HL-60 (cell line): ENCODE results near the gene EIF4E2.

Experiments
- DNase-seq, 2 experiments: peaks; one replicate each; pipeline ENCODE4 v3.0.0-alpha.2; 2010 to 2020; ENCODE audit warnings: low read depth in 1 of 2, low spot score in 1 of 2
- H3K27ac ChIP-seq: fragments of 250-450 bp; sonication (Bioruptor Pico); replicated peaks from 2 replicates; pipeline ENCODE4 v1.5.1; 2020; ENCODE audit warnings: mild to moderate bottlenecking, moderate library complexity
- H3K27me3 ChIP-seq: fragments of 250-450 bp; sonication (Bioruptor Pico); 2 replicates; pipeline ENCODE4 v1.5.1; 2021; ENCODE audit warnings: mild to moderate bottlenecking, moderate library complexity; ENCODE audit not compliant: insufficient read depth, poor library complexity, severe bottlenecking
- H3K4me3 ChIP-seq: replicated peaks from 2 replicates; pipeline ENCODE4 v1.5.1; 2011; ENCODE audit warnings: mild to moderate bottlenecking, control low read depth, low read length; ENCODE audit not compliant: insufficient read depth
- GABPA ChIP-seq: IDR thresholded peaks from 2 replicates; pipeline ENCODE4 v1.6.1; 2012; ENCODE audit warnings: low read depth
- POLR2AphosphoS5 ChIP-seq: IDR thresholded peaks from 2 replicates; pipeline ENCODE4 v1.6.1; 2012; ENCODE audit warnings: low read depth
- SPI1 ChIP-seq: IDR thresholded peaks from 2 replicates; pipeline ENCODE4 v1.6.1; 2012; ENCODE audit warnings: low read depth, mild to moderate bottlenecking, borderline replicate concordance
- TF ChIP-seq, protein P1 (sequence below): IDR thresholded peaks from one replicate; pipeline ENCODE4 v1.5.1; 2011; ENCODE audit warnings: low read length, control low read depth, inconsistent platforms; ENCODE audit not compliant: insufficient read depth
- TF ChIP-seq, protein P2 (sequence below): IDR thresholded peaks from 2 replicates; pipeline ENCODE4 v1.6.1; 2012; ENCODE audit warnings: low read depth; ENCODE audit not compliant: insufficient replicate concordance

Gene EIF4E2

DNA sequence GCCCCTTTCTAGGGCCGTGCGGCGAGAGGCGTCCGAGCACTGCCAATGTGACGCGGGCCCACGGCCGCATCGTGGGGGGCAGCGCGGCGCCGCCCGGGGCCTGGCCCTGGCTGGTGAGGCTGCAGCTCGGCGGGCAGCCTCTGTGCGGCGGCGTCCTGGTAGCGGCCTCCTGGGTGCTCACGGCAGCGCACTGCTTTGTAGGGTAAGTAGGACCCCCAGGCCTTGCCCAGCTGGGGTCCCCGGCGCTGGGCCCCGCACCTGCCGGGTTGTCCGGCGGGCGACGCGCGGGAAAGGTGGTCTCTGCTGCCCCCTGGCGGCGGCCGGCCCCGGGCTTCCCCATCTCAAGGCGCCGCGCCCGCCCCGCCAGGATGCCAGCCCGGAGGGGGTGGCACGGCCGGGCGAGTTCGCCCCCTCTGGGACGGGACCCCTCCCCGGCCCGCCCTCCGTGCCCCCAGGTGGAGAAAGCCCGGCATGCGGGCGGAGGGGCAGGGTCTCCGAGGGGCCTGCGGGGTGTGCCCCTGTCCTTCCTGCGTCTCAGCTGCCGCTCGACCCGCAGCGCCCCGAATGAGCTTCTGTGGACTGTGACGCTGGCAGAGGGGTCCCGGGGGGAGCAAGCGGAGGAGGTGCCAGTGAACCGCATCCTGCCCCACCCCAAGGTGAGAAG is 28.4 kb upstream of the EIF4E2 start:
- TF ChIP-seq SPI1 = no peak
- TF ChIP-seq, protein P1, sequence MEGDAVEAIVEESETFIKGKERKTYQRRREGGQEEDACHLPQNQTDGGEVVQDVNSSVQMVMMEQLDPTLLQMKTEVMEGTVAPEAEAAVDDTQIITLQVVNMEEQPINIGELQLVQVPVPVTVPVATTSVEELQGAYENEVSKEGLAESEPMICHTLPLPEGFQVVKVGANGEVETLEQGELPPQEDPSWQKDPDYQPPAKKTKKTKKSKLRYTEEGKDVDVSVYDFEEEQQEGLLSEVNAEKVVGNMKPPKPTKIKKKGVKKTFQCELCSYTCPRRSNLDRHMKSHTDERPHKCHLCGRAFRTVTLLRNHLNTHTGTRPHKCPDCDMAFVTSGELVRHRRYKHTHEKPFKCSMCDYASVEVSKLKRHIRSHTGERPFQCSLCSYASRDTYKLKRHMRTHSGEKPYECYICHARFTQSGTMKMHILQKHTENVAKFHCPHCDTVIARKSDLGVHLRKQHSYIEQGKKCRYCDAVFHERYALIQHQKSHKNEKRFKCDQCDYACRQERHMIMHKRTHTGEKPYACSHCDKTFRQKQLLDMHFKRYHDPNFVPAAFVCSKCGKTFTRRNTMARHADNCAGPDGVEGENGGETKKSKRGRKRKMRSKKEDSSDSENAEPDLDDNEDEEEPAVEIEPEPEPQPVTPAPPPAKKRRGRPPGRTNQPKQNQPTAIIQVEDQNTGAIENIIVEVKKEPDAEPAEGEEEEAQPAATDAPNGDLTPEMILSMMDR = peak; percentile 20
- TF ChIP-seq POLR2AphosphoS5 = no peak
- TF ChIP-seq, protein P2, sequence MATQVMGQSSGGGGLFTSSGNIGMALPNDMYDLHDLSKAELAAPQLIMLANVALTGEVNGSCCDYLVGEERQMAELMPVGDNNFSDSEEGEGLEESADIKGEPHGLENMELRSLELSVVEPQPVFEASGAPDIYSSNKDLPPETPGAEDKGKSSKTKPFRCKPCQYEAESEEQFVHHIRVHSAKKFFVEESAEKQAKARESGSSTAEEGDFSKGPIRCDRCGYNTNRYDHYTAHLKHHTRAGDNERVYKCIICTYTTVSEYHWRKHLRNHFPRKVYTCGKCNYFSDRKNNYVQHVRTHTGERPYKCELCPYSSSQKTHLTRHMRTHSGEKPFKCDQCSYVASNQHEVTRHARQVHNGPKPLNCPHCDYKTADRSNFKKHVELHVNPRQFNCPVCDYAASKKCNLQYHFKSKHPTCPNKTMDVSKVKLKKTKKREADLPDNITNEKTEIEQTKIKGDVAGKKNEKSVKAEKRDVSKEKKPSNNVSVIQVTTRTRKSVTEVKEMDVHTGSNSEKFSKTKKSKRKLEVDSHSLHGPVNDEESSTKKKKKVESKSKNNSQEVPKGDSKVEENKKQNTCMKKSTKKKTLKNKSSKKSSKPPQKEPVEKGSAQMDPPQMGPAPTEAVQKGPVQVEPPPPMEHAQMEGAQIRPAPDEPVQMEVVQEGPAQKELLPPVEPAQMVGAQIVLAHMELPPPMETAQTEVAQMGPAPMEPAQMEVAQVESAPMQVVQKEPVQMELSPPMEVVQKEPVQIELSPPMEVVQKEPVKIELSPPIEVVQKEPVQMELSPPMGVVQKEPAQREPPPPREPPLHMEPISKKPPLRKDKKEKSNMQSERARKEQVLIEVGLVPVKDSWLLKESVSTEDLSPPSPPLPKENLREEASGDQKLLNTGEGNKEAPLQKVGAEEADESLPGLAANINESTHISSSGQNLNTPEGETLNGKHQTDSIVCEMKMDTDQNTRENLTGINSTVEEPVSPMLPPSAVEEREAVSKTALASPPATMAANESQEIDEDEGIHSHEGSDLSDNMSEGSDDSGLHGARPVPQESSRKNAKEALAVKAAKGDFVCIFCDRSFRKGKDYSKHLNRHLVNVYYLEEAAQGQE = no peak
- no peak for TF ChIP-seq GABPA
- H3K27ac ChIP-seq = no peak overlapping the region
- no peak overlapping the region; the same call in 1 of the 2 replicates for H3K4me3 ChIP-seq
- H3K27me3 ChIP-seq = peaks cover 25% of the 10 kb centered on the region
- DNase-seq = peak in 1 of 2 experiments; percentile 17

DNA sequence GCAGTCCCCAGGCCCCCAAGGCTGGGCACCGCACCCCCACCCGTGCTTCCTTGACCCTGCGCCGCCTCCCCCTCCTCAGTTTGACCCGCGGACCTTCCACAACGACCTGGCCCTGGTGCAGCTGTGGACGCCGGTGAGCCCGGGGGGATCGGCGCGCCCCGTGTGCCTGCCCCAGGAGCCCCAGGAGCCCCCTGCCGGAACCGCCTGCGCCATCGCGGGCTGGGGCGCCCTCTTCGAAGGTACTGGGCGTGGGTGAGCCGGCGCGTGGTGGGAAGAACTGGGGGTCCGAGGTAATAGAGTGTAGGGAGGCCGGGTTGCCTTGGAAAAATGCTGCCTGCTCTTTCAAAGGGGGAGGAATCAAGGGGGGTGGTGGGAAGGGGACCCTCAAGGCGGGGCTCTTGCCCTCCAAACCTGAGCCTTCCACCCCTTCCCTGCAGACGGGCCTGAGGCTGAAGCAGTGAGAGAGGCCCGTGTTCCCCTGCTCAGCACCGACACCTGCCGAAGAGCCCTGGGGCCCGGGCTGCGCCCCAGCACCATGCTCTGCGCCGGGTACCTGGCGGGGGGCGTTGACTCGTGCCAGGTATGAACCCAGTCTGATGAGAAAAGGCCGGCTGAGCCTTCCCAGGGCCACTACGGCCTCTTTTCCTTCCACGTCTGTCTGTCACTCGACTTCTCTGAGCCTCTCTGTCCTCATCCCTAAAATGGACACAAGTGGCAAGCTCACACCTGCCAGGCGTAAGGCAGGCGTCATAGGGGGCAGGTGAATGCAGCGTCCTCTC is 27.7 kb upstream of the EIF4E2 start:
- TF ChIP-seq, protein P1 = no peak
- TF ChIP-seq POLR2AphosphoS5 (no peak), SPI1 (no peak), GABPA (no peak)
- TF ChIP-seq, protein P2 = no peak
- no peak for DNase-seq
- Histone ChIP-seq H3K27ac (no peak overlapping the region), H3K4me3 (no peak overlapping the region), H3K27me3 (peaks cover 25% of the 10 kb centered on the region)

DNA sequence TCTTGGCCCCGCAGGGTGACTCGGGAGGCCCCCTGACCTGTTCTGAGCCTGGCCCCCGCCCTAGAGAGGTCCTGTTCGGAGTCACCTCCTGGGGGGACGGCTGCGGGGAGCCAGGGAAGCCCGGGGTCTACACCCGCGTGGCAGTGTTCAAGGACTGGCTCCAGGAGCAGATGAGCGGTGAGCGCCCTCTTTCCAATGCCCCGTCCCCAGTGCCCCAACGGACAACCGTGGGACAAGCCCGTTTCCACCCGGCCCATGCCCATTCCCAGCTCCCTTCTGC is 27.1 kb upstream of the EIF4E2 start:
- no peak for DNase-seq
- Histone ChIP-seq H3K27ac (no peak overlapping the region), H3K27me3 (peaks cover 25% of the 10 kb centered on the region), H3K4me3 (no peak overlapping the region)
- TF ChIP-seq POLR2AphosphoS5 (no peak), SPI1 (no peak), GABPA (no peak)
- TF ChIP-seq, protein P2 = no peak
- TF ChIP-seq, protein P1 = no peak
